ENCODE data around the gene FAM32A. TPM values are rescaled to one million over a fixed set of nuclear protein-coding genes. Genes with fewer than 3 reads are reported as not detected.

Gene FAM32A
- total RNA-seq, 1 donor from 2014 or later, result 103 TPM

- peak overlapping the region; percentile 95 for H3K4me3 Mint-ChIP-seq (ENCODE audit: unreplicated experiment)
- DNase-seq, result no peak
These were observed 12.0 kb downstream of the FAM32A start for GRCh38 chr19:16197188-16197621.

GRCh38 chr19:16197622-16198369 is 12.6 kb downstream of the FAM32A start, which contains the start of gene AP1M1:
Gene AP1M1 (plus strand): TSS chr19:16197911. CDS start chr19:16198027, 116 bp downstream.
- Mint-ChIP-seq H3K27ac (ENCODE audit: unreplicated experiment) (peak within 1 kb of the TSS; percentile 89), H3K27me3 (ENCODE audit: unreplicated experiment) (peaks cover 6% of the 10 kb centered on the region), H3K9me3 (ENCODE audit: unreplicated experiment) (peaks cover 6% of the 10 kb centered on the region), H3K4me1 (ENCODE audit: low read depth, unreplicated experiment) (peaks cover 4% of the 10 kb centered on the region), H3K4me3 (ENCODE audit: unreplicated experiment) (peak within 1 kb of the TSS; percentile 95), H3K36me3 (ENCODE audit: unreplicated experiment) (peaks cover 4% of the 10 kb centered on the region)
- DNase-seq, result peak; percentile 99
- no peak for TF ChIP-seq CTCF (IDR thresholded peaks at IDR 0.05; ENCODE audit: partially characterized antibody, unreplicated experiment)

More at GRCh38 chr19:16197188-16197621, 12.0 kb downstream of the FAM32A start:
- peaks cover 5% of the 10 kb centered on the region for H3K9me3 Mint-ChIP-seq (ENCODE audit: unreplicated experiment)
- H3K36me3 Mint-ChIP-seq (ENCODE audit: unreplicated experiment), result peaks cover 4% of the 10 kb centered on the region
- no peak for TF ChIP-seq CTCF (IDR thresholded peaks at IDR 0.05; ENCODE audit: partially characterized antibody, unreplicated experiment)
- peaks cover 6% of the 10 kb centered on the region for H3K27me3 Mint-ChIP-seq (ENCODE audit: unreplicated experiment)
- peaks cover 4% of the 10 kb centered on the region for H3K4me1 Mint-ChIP-seq (ENCODE audit: low read depth, unreplicated experiment)
- H3K27ac Mint-ChIP-seq (ENCODE audit: unreplicated experiment), result peak overlapping the region; percentile 89

GRCh38 chr19:16198370-16198651 is 13.1 kb downstream of the FAM32A start:
- Mint-ChIP-seq H3K36me3 (ENCODE audit: unreplicated experiment) (peaks cover 4% of the 10 kb centered on the region), H3K4me3 (ENCODE audit: unreplicated experiment) (peak overlapping the region; percentile 89), H3K4me1 (ENCODE audit: low read depth, unreplicated experiment) (peaks cover 4% of the 10 kb centered on the region), H3K27ac (ENCODE audit: unreplicated experiment) (peak overlapping the region; percentile 38), H3K27me3 (ENCODE audit: unreplicated experiment) (peaks cover 6% of the 10 kb centered on the region), H3K9me3 (ENCODE audit: unreplicated experiment) (peaks cover 6% of the 10 kb centered on the region)
- no peak for TF ChIP-seq CTCF (IDR thresholded peaks at IDR 0.05; ENCODE audit: partially characterized antibody, unreplicated experiment)
- peak; percentile 27 for DNase-seq

GRCh38 chr19:16199275-16199932 is 14.2 kb downstream of the FAM32A start:
- Mint-ChIP-seq H3K36me3 (ENCODE audit: unreplicated experiment) (peaks cover 4% of the 10 kb centered on the region), H3K27me3 (ENCODE audit: unreplicated experiment) (peaks cover 6% of the 10 kb centered on the region), H3K9me3 (ENCODE audit: unreplicated experiment) (peaks cover 6% of the 10 kb centered on the region), H3K4me3 (ENCODE audit: unreplicated experiment) (peak overlapping the region; percentile 89), H3K27ac (ENCODE audit: unreplicated experiment) (no peak overlapping the region), H3K4me1 (ENCODE audit: low read depth, unreplicated experiment) (peaks cover 4% of the 10 kb centered on the region)
- TF ChIP-seq CTCF (IDR thresholded peaks at IDR 0.05; ENCODE audit: partially characterized antibody, unreplicated experiment), result no peak
- no peak for DNase-seq

Measured in glutamatergic neuron (in vitro differentiated cells).